ENCODE data around the gene CLOCK.

Gene CLOCK

GRCh38 chr4:55396308-55397125, 150.2 kb downstream of the CLOCK start:
- Histone ChIP-seq H3K4me3 (ENCODE audit: low read length, poor library complexity, severe bottlenecking) (peak overlapping the region; percentile 100), H3K9ac (ENCODE audit: low read depth, low read length, poor library complexity, severe bottlenecking) (peak overlapping the region; percentile 96), H3K9me2 (replicated peaks; ENCODE audit: low read depth, low read length) (no peaks in the 10 kb centered on the region), H3K4me2 (ENCODE audit: low read depth, low read length, poor library complexity, severe bottlenecking) (peak overlapping the region; percentile 95), H3K4me1 (ENCODE audit: insufficient read depth, low read length, poor library complexity, severe bottlenecking) (peaks cover 35% of the 10 kb centered on the region), H3K79me2 (ENCODE audit: insufficient read depth, low read length) (peaks cover 54% of the 10 kb centered on the region), H2AFZ (ENCODE audit: low read length) (peak overlapping the region; percentile 40), H3K36me3 (ENCODE audit: insufficient read depth, low read length) (no peaks in the 10 kb centered on the region), H3K27me3 (ENCODE audit: insufficient read depth, low read length, poor library complexity, severe bottlenecking) (peaks cover 4% of the 10 kb centered on the region), H3F3A (ENCODE audit: low read depth) (no peaks in the 10 kb centered on the region), H3K9me3 (ENCODE audit: insufficient read depth, low read depth, low read length) (no peaks in the 10 kb centered on the region), H4K20me1 (ENCODE audit: insufficient read depth, low read length, poor library complexity, severe bottlenecking) (peaks cover 51% of the 10 kb centered on the region)
- TF ChIP-seq EZH2phosphoT487 (IDR thresholded peaks at IDR 0.05; ENCODE audit: borderline replicate concordance) (no peak), CTCF (conservative IDR thresholded peaks at IDR 0.05; ENCODE audit: low read length) (no peak)

GRCh38 chr4:55395529-55396307, 151.0 kb downstream of the CLOCK start, which contains the start of gene TMEM165:
TMEM165 (plus strand) TSS chr4:55395957; CDS start chr4:55396190, 233 bp downstream.
- peak within 1 kb of the TSS; percentile 95 for H3K4me2 ChIP-seq (ENCODE audit: low read depth, low read length, poor library complexity, severe bottlenecking)
- TF ChIP-seq CTCF (conservative IDR thresholded peaks at IDR 0.05; ENCODE audit: low read length) = no peak
- no peak for TF ChIP-seq EZH2phosphoT487 (IDR thresholded peaks at IDR 0.05; ENCODE audit: borderline replicate concordance)
- peaks cover 30% of the 10 kb centered on the region for H3K4me1 ChIP-seq (ENCODE audit: insufficient read depth, low read length, poor library complexity, severe bottlenecking)
- peaks cover 46% of the 10 kb centered on the region for H3K79me2 ChIP-seq (ENCODE audit: insufficient read depth, low read length)
- peaks cover 43% of the 10 kb centered on the region for H4K20me1 ChIP-seq (ENCODE audit: insufficient read depth, low read length, poor library complexity, severe bottlenecking)
- no peaks in the 10 kb centered on the region for H3K9me2 ChIP-seq (replicated peaks; ENCODE audit: low read depth, low read length)
- H3K27me3 ChIP-seq (ENCODE audit: insufficient read depth, low read length, poor library complexity, severe bottlenecking) = peaks cover 4% of the 10 kb centered on the region
- peak within 1 kb of the TSS; percentile 100 for H3K4me3 ChIP-seq (ENCODE audit: low read length, poor library complexity, severe bottlenecking)
- no peaks in the 10 kb centered on the region for H3K9me3 ChIP-seq (ENCODE audit: insufficient read depth, low read depth, low read length)
- peak within 1 kb of the TSS; percentile 96 for H3K9ac ChIP-seq (ENCODE audit: low read depth, low read length, poor library complexity, severe bottlenecking)
- H2AFZ ChIP-seq (ENCODE audit: low read length) = peak within 1 kb of the TSS; percentile 90
- H3F3A ChIP-seq (ENCODE audit: low read depth) = no peaks in the 10 kb centered on the region
- H3K36me3 ChIP-seq (ENCODE audit: insufficient read depth, low read length) = no peaks in the 10 kb centered on the region

- H4K20me1 ChIP-seq (ENCODE audit: insufficient read depth, low read length, poor library complexity, severe bottlenecking) = peaks cover 39% of the 10 kb centered on the region
- H2AFZ ChIP-seq (ENCODE audit: low read length) = peak overlapping the region; percentile 90
- peaks cover 29% of the 10 kb centered on the region for H3K4me1 ChIP-seq (ENCODE audit: insufficient read depth, low read length, poor library complexity, severe bottlenecking)
- peaks cover 42% of the 10 kb centered on the region for H3K79me2 ChIP-seq (ENCODE audit: insufficient read depth, low read length)
- peak overlapping the region; percentile 96 for H3K9ac ChIP-seq (ENCODE audit: low read depth, low read length, poor library complexity, severe bottlenecking)
- no peaks in the 10 kb centered on the region for H3K9me2 ChIP-seq (replicated peaks; ENCODE audit: low read depth, low read length)
- H3K4me3 ChIP-seq (ENCODE audit: low read length, poor library complexity, severe bottlenecking) = peak overlapping the region; percentile 100
- no peaks in the 10 kb centered on the region for H3F3A ChIP-seq (ENCODE audit: low read depth)
- H3K4me2 ChIP-seq (ENCODE audit: low read depth, low read length, poor library complexity, severe bottlenecking) = peak overlapping the region; percentile 74
- peak; percentile 37 for TF ChIP-seq CTCF (conservative IDR thresholded peaks at IDR 0.05; ENCODE audit: low read length)
- TF ChIP-seq EZH2phosphoT487 (IDR thresholded peaks at IDR 0.05; ENCODE audit: borderline replicate concordance) = no peak
- H3K9me3 ChIP-seq (ENCODE audit: insufficient read depth, low read depth, low read length) = no peaks in the 10 kb centered on the region
- H3K36me3 ChIP-seq (ENCODE audit: insufficient read depth, low read length) = no peaks in the 10 kb centered on the region
- H3K27me3 ChIP-seq (ENCODE audit: insufficient read depth, low read length, poor library complexity, severe bottlenecking) = peaks cover 4% of the 10 kb centered on the region
Observed at GRCh38 chr4:55395218-55395528, 151.5 kb downstream of the CLOCK start.

Data from Loucy (cell line).